ENCODE measurements around the gene ANAPC16. TPM values are rescaled to one million over a fixed set of nuclear protein-coding genes. Genes with fewer than 3 reads are reported as not detected.
"Not testable (repeated sequence)": the region's sequence is repeated elsewhere in the genome, so short reads cannot be mapped to it uniquely, and the experiment has no call there.

The ANAPC16 gene
- total and polyA plus RNA-seq, 2 donors (not counting 1 experiment from before 2014, with no cell fraction given) = 104 to 132 TPM

DNA sequence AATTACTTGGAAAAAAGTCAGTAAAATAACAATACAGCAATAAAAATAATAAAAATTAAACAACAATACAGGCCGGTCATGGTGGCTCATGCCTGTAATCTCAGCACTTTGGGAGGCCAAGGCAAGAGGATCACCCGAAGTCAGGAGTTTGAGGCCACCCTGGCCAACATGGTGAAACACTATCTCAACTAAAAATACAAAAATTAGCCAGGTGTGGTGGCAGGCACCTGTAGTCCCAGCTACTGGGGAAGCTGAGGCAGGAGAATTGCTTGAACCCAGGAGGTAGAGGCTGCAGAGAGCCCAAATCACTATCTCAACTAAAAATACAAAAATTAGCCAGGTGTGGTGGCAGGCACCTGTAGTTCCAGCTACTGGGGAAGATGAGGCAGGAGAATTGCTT lies 4.0 kb upstream of the ANAPC16 start:
- H3K4me3 Mint-ChIP-seq; H3K27ac ChIP-seq (ENCODE audit: low read length in 2 of 2); H3K9me3 ChIP-seq (ENCODE audit: control extremely low read depth in 1 of 3, control insufficient read depth in 2 of 3, insufficient read depth in 1 of 3, low read length in 2 of 3); POLR2A ChIA-PET; H3K4me2 ChIP-seq (replicated peaks; ENCODE audit: low read depth, low read length, poor library complexity, severe bottlenecking); H3K27me3 ChIP-seq (replicated peaks in 1 of 4; ENCODE audit: control extremely low read depth in 1 of 4, control insufficient read depth in 3 of 4, insufficient read depth in 4 of 4, low read length in 3 of 4); H3K9me3 Mint-ChIP-seq (ENCODE audit: insufficient read depth); H3K27ac Mint-ChIP-seq; H3K9ac ChIP-seq (ENCODE audit: low read length); intact Hi-C loops (cut with micrococcal nuclease); ATAC-seq (ENCODE audit: low read depth); DNase-seq; H3K27me3 Mint-ChIP-seq; H2AFZ ChIP-seq (ENCODE audit: insufficient read depth, low read depth, low read length, poor library complexity, severe bottlenecking); H4K20me1 ChIP-seq (ENCODE audit: control insufficient read depth, insufficient read depth, low read length, poor library complexity, severe bottlenecking); H3K4me3 ChIP-seq (ENCODE audit: control extremely low read depth in 1 of 5, extremely low read depth in 1 of 5, insufficient read depth in 1 of 5, low read depth in 2 of 5, low read length in 4 of 5): not testable (repeated sequence)
- Histone ChIP-seq H3K4me1 (ENCODE audit: control insufficient read depth in 2 of 2, insufficient read depth in 2 of 2, low read length in 2 of 2) (peaks cover 9 to 14% of the 10 kb centered on the region in 2 donors), H3K79me2 (ENCODE audit: control insufficient read depth, insufficient read depth, low read length) (peaks cover 88% of the 10 kb centered on the region), H3K36me3 (replicated peaks in 1 of 2; ENCODE audit: control extremely low read depth in 1 of 2, control insufficient read depth in 1 of 2, extremely low read depth in 1 of 2, insufficient read depth in 2 of 2, low read length in 1 of 2) (peaks cover 0 to 44% of the 10 kb centered on the region in 2 experiments)
- CTCF ChIA-PET = interaction anchor here (1.6 to 1.9 kb wide), 2 partner anchors 86 to 163 kb away, joined by 3 to 6 read pairs; no protein-coding TSS in a partner anchor
- H3K4me1 Mint-ChIP-seq = peaks cover 22% of the 10 kb centered on the region
- WGBS (ENCODE audit: insufficient coverage) = no CpG with 5 or more reads among the region's 2 CpGs

DNA sequence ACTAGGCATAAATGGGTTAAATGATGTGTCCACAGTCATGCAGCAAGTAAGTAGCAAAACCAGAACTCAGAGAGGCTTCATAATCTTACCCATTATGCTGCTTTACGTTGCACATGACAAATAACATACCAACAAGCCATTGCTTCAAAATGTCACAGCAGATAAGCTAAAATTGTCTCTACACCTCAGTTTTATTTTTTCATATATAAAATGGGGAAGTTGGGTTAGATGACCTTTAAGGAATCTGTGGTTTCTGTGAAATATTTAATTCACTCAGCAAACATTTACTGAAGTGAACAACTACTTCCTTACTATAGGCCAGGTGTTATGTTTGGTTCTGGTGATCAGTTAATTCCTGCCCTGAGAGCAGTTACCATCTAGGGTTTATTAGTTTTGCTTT lies 2.5 kb downstream of the ANAPC16 start:
- H3K4me3 ChIP-seq (ENCODE audit: control extremely low read depth in 1 of 5, extremely low read depth in 1 of 5, insufficient read depth in 1 of 5, low read depth in 2 of 5, low read length in 4 of 5) = peak overlapping the region in 4 of 5 experiments; percentile 2 to 52 (median 30)
- no peaks in the 10 kb centered on the region for H3K9me3 Mint-ChIP-seq (ENCODE audit: insufficient read depth)
- WGBS (ENCODE audit: insufficient coverage) = no CpG with 5 or more reads among the region's 1 CpG
- H3K4me1 Mint-ChIP-seq = peaks cover 54% of the 10 kb centered on the region
- ATAC-seq (ENCODE audit: low read depth) = peak; percentile 55
- H2AFZ ChIP-seq (ENCODE audit: insufficient read depth, low read depth, low read length, poor library complexity, severe bottlenecking) = no peak overlapping the region
- peaks cover 86% of the 10 kb centered on the region for H3K79me2 ChIP-seq (ENCODE audit: control insufficient read depth, insufficient read depth, low read length)
- peak overlapping the region; percentile 74 for H3K4me2 ChIP-seq (replicated peaks; ENCODE audit: low read depth, low read length, poor library complexity, severe bottlenecking)
- no peaks in the 10 kb centered on the region for H3K27me3 ChIP-seq (replicated peaks in 1 of 4; ENCODE audit: control extremely low read depth in 1 of 4, control insufficient read depth in 3 of 4, insufficient read depth in 4 of 4, low read length in 3 of 4)
- peak overlapping the region; percentile 79 for H3K4me3 Mint-ChIP-seq
- ChIA-PET POLR2A (interaction anchor here (0.6 to 3.4 kb wide), 10 partner anchors 43 to 216 kb away, joined by 3 to 25 read pairs (median 4); partner anchors contain the start of gene DDIT4), CTCF (interaction anchor here (0.8 to 13.3 kb wide), 15 partner anchors 10 to 169 kb away, joined by 3 to 170 read pairs (median 4); no protein-coding TSS in a partner anchor)
- H3K9ac ChIP-seq (ENCODE audit: low read length) = peak overlapping the region; percentile 53
- H3K27me3 Mint-ChIP-seq = no peaks in the 10 kb centered on the region
- TF ChIP-seq EZH2 (IDR thresholded peaks at IDR 0.05; ENCODE audit: borderline replicate concordance, insufficient read depth, low read depth, low read length, poor library complexity, severe bottlenecking) = no peak
- TF ChIP-seq, protein P1, sequence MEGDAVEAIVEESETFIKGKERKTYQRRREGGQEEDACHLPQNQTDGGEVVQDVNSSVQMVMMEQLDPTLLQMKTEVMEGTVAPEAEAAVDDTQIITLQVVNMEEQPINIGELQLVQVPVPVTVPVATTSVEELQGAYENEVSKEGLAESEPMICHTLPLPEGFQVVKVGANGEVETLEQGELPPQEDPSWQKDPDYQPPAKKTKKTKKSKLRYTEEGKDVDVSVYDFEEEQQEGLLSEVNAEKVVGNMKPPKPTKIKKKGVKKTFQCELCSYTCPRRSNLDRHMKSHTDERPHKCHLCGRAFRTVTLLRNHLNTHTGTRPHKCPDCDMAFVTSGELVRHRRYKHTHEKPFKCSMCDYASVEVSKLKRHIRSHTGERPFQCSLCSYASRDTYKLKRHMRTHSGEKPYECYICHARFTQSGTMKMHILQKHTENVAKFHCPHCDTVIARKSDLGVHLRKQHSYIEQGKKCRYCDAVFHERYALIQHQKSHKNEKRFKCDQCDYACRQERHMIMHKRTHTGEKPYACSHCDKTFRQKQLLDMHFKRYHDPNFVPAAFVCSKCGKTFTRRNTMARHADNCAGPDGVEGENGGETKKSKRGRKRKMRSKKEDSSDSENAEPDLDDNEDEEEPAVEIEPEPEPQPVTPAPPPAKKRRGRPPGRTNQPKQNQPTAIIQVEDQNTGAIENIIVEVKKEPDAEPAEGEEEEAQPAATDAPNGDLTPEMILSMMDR (IDR thresholded peaks at IDR 0.05) = no peak
- H4K20me1 ChIP-seq (ENCODE audit: control insufficient read depth, insufficient read depth, low read length, poor library complexity, severe bottlenecking) = peaks cover 17% of the 10 kb centered on the region
- peak; percentile 73 for DNase-seq
- intact Hi-C loops (cut with micrococcal nuclease) = loop anchor here (1.0 to 5.0 kb wide), 8 partner anchors 30 to 474 kb away; partner anchors contain the start of genes MCU and MICU1
- H3K36me3 ChIP-seq (replicated peaks in 1 of 2; ENCODE audit: control extremely low read depth in 1 of 2, control insufficient read depth in 1 of 2, extremely low read depth in 1 of 2, insufficient read depth in 2 of 2, low read length in 1 of 2) = peaks cover 0 to 16% of the 10 kb centered on the region in 2 experiments
- peaks cover 46 to 64% of the 10 kb centered on the region in 2 donors for H3K4me1 ChIP-seq (ENCODE audit: control insufficient read depth in 2 of 2, insufficient read depth in 2 of 2, low read length in 2 of 2)
- H3K9me3 ChIP-seq (ENCODE audit: control extremely low read depth in 1 of 3, control insufficient read depth in 2 of 3, insufficient read depth in 1 of 3, low read length in 2 of 3) = no peaks in the 10 kb centered on the region
- H3K27ac Mint-ChIP-seq = peak overlapping the region; percentile 85
- H3K27ac ChIP-seq (ENCODE audit: low read length in 2 of 2) = peak overlapping the region; percentile 60 to 72

All from B cell (primary cell).